IMR-90 (cell line): ENCODE results near the gene BAZ1A.
A peak's percentile ranks its signal among the peaks of the same experiment; 100 is the strongest.

Source experiments
- BHLHE40 ChIP-seq: fragments of 150-350 bp; IDR thresholded peaks from 2 replicates; pipeline ENCODE4 v1.6.1; 2016; ENCODE audit warnings: mild to moderate bottlenecking, low read depth, low read length
- MAFK ChIP-seq: IDR thresholded peaks from 2 replicates; pipeline ENCODE4 v1.6.1; 2012; ENCODE audit warnings: low read depth, low read length, improper control_type of control experiment
- MXI1 ChIP-seq: IDR thresholded peaks from 2 replicates; pipeline ENCODE4 v1.6.1; 2012; ENCODE audit warnings: low read depth, mild to moderate bottlenecking, low read length, moderate library complexity, borderline replicate concordance
- POLR2A ChIP-seq: IDR thresholded peaks from 2 replicates; pipeline ENCODE4 v1.6.1; 2012; ENCODE audit warnings: mild to moderate bottlenecking, low read depth, low read length
- RAD21 ChIP-seq: IDR thresholded peaks from 2 replicates; pipeline ENCODE4 v1.6.1; 2012; ENCODE audit warnings: low read length, improper control_type of control experiment
- TF ChIP-seq, protein P1 (sequence below): conservative IDR thresholded peaks from 2 replicates; pipeline ENCODE4 v1.5.1; 2012; ENCODE audit warnings: mild to moderate bottlenecking, low read depth, low read length, improper control_type of control experiment
- TF ChIP-seq, protein P2 (sequence below): fragments of 150-350 bp; IDR thresholded peaks from 2 replicates; pipeline ENCODE4 v1.6.1; 2017; ENCODE audit warnings: mild to moderate bottlenecking, antibody characterized with exemption, low read length, low read depth

DNA sequence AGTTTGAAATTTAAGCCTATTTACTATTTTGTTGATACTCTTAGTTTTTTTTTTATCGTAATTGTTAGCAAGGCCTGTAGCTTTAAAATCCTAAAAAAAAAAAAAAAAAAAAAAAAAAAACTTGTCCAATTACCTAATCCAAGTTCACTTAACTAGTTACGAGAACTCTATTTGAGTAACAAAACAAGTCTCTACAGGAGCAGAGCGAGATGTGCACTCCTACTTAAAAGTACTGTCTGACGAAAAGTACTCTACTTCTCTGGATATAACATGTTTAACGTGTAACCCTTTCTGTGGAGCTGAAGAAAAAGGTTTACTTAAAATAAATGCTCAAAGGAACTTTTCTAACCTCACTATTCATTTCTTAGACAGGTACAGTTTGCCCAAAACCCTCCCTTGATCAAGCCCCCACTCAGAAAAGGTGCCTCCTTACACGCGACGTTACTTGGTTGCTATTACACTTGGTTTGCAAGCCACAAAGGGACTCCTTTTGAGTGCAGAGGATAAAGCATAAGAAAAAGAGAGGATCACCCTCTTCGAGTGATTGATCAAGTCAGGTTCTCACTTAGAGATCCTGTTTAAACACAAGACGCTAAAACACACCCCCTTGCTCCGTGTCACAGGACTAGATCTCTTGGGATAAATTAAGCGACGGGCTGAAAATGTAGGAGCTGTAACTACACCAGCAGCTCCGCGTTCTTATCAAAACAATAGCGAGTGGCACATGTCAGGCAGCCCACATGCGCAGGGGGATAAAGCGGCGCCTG, 2.2 kb downstream of the BAZ1A start:
- no peak for TF ChIP-seq POLR2A
- TF ChIP-seq, protein P1, sequence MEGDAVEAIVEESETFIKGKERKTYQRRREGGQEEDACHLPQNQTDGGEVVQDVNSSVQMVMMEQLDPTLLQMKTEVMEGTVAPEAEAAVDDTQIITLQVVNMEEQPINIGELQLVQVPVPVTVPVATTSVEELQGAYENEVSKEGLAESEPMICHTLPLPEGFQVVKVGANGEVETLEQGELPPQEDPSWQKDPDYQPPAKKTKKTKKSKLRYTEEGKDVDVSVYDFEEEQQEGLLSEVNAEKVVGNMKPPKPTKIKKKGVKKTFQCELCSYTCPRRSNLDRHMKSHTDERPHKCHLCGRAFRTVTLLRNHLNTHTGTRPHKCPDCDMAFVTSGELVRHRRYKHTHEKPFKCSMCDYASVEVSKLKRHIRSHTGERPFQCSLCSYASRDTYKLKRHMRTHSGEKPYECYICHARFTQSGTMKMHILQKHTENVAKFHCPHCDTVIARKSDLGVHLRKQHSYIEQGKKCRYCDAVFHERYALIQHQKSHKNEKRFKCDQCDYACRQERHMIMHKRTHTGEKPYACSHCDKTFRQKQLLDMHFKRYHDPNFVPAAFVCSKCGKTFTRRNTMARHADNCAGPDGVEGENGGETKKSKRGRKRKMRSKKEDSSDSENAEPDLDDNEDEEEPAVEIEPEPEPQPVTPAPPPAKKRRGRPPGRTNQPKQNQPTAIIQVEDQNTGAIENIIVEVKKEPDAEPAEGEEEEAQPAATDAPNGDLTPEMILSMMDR, result no peak
- TF ChIP-seq RAD21, result no peak
- TF ChIP-seq, protein P2, sequence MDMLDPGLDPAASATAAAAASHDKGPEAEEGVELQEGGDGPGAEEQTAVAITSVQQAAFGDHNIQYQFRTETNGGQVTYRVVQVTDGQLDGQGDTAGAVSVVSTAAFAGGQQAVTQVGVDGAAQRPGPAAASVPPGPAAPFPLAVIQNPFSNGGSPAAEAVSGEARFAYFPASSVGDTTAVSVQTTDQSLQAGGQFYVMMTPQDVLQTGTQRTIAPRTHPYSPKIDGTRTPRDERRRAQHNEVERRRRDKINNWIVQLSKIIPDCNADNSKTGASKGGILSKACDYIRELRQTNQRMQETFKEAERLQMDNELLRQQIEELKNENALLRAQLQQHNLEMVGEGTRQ, result no peak
- TF ChIP-seq MAFK, result no peak
- peak; percentile 89; the same call in 1 of the 2 replicates for TF ChIP-seq MXI1
- TF ChIP-seq BHLHE40, result peak; percentile 3; the same call in 1 of the 2 replicates
